HG03469 (cell line): Measurements from ENCODE around the gene GPR132.

ENCODE experiments used
- ATAC-seq: cut with Tn5 transposase; IDR thresholded peaks from one replicate; pipeline ENCODE4 v1.9.1; 2021; ENCODE audit warnings: mild to moderate bottlenecking, moderate library complexity, moderate number of reproducible peaks; ENCODE audit not compliant: unreplicated experiment

Gene GPR132

GRCh38 chr14:105063056-105063455 lies 2.2 kb downstream of the GPR132 start:
- ATAC-seq = no peak

- no peak for ATAC-seq
Measured at GRCh38 chr14:105062048-105062433, 3.2 kb downstream of the GPR132 start.

- no peak for ATAC-seq
Measured at GRCh38 chr14:105061428-105062047, 3.7 kb downstream of the GPR132 start.

- ATAC-seq = no peak
Measured at GRCh38 chr14:105060751-105061427, 4.3 kb downstream of the GPR132 start.

DNA sequence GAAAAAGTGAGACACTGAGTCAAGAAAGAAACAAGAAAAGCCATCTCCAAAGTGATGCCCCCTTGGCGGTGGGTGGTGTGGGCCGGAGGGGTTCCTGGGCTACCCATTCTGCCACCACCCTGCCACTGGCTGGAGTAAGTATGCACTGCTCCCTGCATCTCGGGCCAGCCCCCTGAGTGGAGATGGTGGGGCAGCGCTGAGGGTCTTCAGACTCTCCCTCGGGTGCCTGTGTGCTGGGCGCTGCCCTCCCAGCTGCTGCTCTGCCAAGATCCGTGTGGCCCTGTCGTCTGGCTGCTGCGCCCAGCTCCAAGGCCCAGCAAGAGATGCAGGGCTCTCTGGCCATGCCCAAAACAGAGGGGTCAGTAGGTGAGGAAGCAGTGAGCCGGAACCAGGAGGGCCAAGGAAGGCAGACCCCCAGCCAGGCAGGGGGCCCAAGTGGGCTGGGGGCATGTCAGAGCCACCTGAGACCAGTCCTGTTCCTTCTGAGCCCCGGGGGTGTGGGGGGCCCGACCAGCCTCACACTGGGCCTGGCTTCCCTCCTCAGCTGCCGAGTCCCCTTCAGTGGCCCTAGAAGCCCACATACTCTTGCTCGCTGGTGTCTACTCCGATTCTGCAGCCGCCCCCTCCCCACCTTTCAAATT lies 5.2 kb downstream of the GPR132 start:
- ATAC-seq = no peak

GRCh38 chr14:105059035-105059924 lies 6.0 kb downstream of the GPR132 start:
- ATAC-seq = no peak

GRCh38 chr14:105058521-105059034 lies 6.7 kb downstream of the GPR132 start:
- no peak for ATAC-seq

DNA sequence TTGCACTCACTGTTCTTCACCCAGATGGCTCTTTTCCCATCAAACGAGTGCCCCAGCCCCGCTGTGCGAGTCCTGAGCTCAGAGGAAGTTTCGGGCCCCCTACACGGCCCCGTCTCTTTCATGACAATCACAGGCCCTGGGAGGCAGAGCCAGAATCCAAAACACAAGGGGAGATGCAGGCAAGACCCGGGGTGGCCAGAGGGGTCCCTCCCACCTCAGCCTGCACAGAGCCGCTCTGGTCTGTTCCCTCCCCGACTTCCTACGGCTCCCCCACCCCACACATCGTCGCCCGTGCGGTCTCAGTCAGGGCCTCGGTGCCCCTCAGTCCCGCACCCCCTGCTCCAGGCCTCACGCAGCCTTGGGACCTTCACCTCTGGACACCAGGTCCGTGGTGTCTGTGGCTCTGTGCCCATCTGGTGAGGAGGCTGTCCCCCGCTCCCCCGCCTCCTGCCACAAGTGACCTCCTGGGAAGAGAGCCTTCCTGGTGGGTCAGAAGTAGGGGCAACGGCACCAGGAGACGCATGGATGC lies 8.9 kb downstream of the GPR132 start:
- ATAC-seq = no peak

DNA sequence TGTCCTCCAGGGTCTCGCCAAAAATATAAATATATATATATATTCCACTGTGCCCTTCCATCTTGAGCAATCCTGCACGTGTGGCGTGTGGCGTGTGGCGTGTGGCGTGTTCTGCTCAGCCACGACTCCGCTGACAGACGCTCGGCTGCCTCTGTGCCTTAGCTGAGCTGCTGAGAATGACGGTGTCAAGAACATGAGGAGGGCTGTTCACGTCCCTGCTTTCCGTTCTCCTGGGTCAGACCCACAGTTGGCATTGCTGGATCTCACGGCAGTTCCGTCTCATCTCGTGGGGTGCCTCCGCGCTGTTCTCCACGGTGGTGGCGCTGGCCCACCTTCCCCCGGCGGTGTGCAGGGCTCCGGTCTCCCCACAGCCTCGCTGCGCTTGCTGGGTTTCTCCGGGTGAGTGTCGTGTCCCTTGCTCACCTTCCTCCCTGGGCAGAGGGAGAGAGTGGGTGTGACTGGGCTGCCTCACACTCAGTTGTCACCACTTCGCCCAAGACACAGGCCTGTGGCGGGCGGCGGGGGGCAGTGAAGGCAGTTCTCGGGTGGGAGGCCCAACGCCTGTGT lies 9.4 kb downstream of the GPR132 start:
- no peak for ATAC-seq

GRCh38 chr14:105055334-105055733 lies 9.9 kb downstream of the GPR132 start:
- ATAC-seq = no peak

GRCh38 chr14:105053996-105054395 lies 11.2 kb downstream of the GPR132 start:
- ATAC-seq = no peak

- ATAC-seq = no peak
Measured at GRCh38 chr14:105053421-105053820, 11.8 kb downstream of the GPR132 start.

GRCh38 chr14:105052110-105052458 lies 13.1 kb downstream of the GPR132 start:
- no peak for ATAC-seq

DNA sequence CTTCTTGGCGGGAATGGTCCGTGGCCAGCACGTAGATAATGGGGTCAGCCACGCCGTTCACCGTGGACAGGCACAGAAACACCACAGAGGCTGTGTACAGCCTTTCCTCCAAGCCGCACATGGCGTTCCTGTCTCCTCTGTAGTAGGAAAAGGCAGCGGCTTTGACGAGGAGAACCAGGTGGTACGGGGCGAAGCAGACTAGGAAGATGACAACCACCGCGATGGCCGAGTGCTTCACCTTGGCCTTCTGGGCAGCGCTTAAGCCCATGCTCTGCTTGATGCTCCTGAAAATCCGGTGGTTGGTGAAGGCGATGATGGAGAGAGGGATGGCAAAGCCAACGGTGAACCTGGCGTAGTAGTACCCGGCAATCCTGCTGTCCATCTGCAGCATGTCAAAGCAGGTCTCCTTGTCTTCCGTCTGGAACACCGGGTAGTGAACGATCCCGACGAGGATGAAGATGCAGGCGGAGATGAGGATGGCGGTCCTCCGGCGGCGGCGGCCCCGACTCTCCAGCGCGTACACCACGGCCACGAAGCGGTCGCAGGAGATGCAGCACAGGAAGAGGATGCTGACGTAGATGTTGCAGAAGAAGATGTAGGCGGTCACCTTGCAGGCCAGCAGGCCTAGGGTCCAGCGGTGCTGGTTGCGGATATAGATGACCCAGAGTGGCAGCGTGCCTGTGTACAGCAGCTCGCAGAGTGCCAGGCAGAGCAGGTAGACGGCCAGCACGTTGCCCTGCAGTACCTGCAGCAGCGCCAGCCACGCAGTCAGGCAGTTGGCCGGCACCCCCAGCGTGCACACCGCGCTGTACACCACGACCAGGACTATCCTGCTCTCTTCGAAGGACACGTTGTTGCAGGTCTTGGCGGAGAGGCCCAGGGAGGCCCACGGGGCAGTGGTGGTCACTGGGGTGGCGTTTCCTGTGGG lies 13.8 kb downstream of the GPR132 start:
- ATAC-seq = no peak

GRCh38 chr14:105050551-105050897 lies 14.7 kb downstream of the GPR132 start:
- no peak for ATAC-seq

DNA sequence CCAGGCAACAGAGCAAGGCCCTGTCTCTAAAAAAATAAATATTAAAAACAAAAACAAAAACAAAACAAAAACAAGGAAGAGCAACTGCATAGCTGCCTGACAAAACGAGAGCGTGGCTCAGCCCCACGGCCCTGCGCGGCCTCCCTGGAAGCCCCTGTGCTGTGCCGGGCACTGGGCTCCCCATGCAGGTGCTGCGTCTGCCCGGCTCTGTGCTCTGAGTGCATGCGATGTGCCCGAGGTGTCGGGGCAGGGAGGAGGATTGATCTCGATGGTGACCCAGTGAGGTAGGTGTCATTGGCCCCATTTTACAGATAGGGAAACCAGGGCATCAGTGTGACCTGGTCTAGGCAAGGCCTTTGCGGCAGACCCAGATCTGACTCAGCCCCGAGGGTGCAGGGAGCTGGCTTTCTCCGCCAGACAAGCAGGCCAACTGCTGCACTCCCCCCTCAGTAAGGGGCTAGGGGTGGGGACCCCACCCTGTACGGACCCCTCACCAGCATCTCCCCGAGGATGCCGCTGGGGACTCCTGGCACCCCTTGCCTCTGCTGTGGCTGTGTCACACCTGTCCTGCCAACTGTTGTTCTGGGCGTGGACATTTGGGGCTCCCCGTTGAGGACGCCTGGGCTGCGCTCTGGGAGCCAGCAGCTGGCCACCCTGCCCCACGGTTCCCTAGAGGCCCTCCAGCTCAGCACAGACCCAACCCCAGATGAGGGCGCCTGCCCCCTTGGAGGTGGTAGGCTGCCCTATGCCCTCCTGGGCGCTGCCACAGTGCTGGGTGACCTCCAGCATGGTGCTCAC lies 15.3 kb downstream of the GPR132 start:
- no peak for ATAC-seq

DNA sequence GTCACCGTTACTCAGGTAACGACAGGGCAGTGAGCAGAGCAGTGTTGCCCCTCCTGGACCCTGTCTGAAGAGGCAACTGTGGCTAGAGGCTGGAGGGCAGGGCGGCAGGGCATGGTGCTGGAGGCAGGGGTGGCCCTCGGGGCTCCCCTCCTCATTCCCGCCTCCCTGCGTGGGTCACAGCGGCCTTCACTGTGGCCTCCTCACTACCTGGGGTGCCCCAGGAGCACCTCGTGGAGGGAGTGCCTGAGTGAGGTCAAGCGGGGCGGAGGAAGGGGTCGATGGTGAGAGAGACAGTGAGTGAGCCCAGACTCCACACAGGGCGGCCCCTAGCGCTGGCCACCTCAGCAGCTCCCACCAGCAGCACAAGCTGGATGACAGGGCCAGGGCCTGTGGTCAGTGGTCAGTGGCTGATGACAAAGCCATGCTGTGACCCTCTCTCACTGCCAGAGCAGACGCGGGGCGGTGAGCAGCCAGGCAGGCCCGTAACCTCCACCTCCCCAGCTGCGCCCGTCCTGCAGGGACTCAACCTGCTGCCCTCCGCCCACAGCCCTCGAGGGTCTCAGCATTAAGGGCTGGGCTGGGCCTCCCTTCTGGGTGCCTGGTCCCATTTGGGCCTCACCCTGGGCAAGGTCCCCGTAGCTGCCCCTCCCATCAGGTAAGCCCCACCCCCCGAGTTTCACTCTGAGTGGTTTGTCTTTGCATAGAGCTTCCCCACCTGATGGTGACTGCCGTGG lies 17.8 kb downstream of the GPR132 start:
- ATAC-seq = no peak

DNA sequence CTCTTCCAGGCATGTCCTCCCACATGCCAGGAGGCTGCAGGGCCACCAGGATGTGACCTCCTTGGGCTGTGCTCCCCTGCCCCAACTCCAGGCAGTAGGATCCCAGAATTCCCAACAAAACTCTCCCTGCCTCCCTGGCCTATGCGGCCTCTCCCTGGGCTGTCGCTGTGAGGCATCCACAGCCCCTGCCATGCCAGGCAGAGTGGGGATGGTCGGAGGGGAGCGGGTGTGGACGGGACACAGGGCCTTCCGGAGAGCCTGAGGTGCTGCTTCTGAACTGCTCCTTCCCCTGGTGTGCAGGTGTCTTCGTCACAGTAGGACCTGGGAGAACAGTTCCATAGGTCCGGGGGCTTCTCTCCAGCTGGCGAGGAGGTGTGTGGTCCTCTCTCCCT lies 18.3 kb downstream of the GPR132 start:
- ATAC-seq = no peak
